Kidney (tissue), 14 donors: ENCODE results near the gene SIRPA. TPM values are rescaled to one million over a fixed set of nuclear protein-coding genes. Genes with fewer than 3 reads are reported as not detected.

Experiments used
- DNase-seq, 5 donors: peaks; one replicate each; pipeline ENCODE4 v3.0.0-alpha.2; 2013 to 2020
- FAIRE-seq: peaks from 2 replicates; lab custom pipeline; 2012; peaks lifted over from hg19 to GRCh38; lab: Jason Lieb, UNC
- H3K27ac ChIP-seq, 2 donors: one replicate each; pipeline ENCODE4 v1.7.0; 2013; ENCODE audit warnings: low read depth in 2 of 2, low read length in 2 of 2, inconsistent platforms in 1 of 2
- H3K27me3 ChIP-seq: one replicate; pipeline ENCODE4 v1.7.1; 2013; ENCODE audit warnings: low read length, inconsistent platforms; ENCODE audit not compliant: control insufficient read depth, insufficient read depth
- H3K36me3 ChIP-seq, 3 donors: one replicate each; pipeline versions ENCODE4 v1.7.0 to v1.7.1; 2013; ENCODE audit warnings: low read length in 3 of 3, control low read depth in 1 of 3, inconsistent platforms in 1 of 3; ENCODE audit not compliant: insufficient read depth in 3 of 3, control insufficient read depth in 2 of 3
- H3K4me1 ChIP-seq, 3 donors: one replicate each; pipeline versions ENCODE4 v1.7.0 to v1.7.1; 2013; ENCODE audit warnings: low read length in 3 of 3, inconsistent platforms in 1 of 3, low read depth in 1 of 3; ENCODE audit not compliant: control insufficient read depth in 2 of 3, insufficient read depth in 2 of 3
- H3K4me3 ChIP-seq, 3 donors: one replicate each; pipeline versions ENCODE4 v1.7.0 to v1.8.1; 2013; ENCODE audit warnings: low read length in 3 of 3, control low read depth in 1 of 3, inconsistent platforms in 1 of 3
- H3K9ac ChIP-seq, 3 donors: one replicate each; pipeline versions ENCODE4 v1.7.0 to v1.7.1; 2013; ENCODE audit warnings: low read length in 3 of 3, control low read depth in 1 of 3, inconsistent platforms in 1 of 3
- H3K9me3 ChIP-seq, 3 donors: one replicate each; pipeline versions ENCODE4 v1.7.0 to v1.7.1; 2013; ENCODE audit warnings: low read length in 3 of 3, control low read depth in 1 of 3, inconsistent platforms in 1 of 3; ENCODE audit not compliant: control insufficient read depth in 2 of 3, insufficient read depth in 1 of 3
- CTCF ChIP-seq: IDR thresholded peaks from 3 replicates; pipeline ENCODE4 v1.5.1; 2012; ENCODE audit warnings: mild to moderate bottlenecking, moderate library complexity, borderline replicate concordance; ENCODE audit not compliant: insufficient read depth; ENCODE audit errors: extremely low read depth
- intact Hi-C: fragments of 100-400 bp; cut with DNase I; formaldehyde crosslinking; loops from one replicate; pipeline ENCODE4 v1.11.1; 2022
- polyA plus RNA-seq: library from polyadenylated mRNA; stranded (reverse); fragments of 350-450 nt; fragmentation: Illumina TruSeq; extraction: RNeasy Lipid Tissue Mini Kit (QIAGEN cat#74804); gene quantifications from one replicate; pipeline ENCODE4 v1.2.3, GENCODE V29; 2014; ENCODE audit warnings: low read depth, low replicate concordance; ENCODE audit not compliant: insufficient read depth
- total RNA-seq: library from RNA; stranded (reverse); fragmentation: NEBNext Ultra II Directional; extraction: Animal tissue kit (Norgen Biotek cat#: 25700); gene quantifications from one replicate; pipeline ENCODE4 v1.2.1, GENCODE V29; 2021
- donor health status: control.
- donor health status: control.
- donor health status: control.
- donor health status: control.
- donor health status: control.
- donor health status: DM: yes; HTN: yes; CAD: no.
- donor health status: Normal renal cell carcinoma (clear cell type).

The SIRPA gene
- total and polyA plus RNA-seq, 2 donors from 2014 or later, result 24.7 to 46.6 TPM

- intact Hi-C loops, result no loop called here
- FAIRE-seq (no peak), DNase-seq (no peak)
- no peak for TF ChIP-seq CTCF
- Histone ChIP-seq H3K36me3 (no peaks in the 10 kb centered on the region), H3K27me3 (no peaks in the 10 kb centered on the region), H3K4me1 (peaks cover 0 to 2% (median 0%) of the 10 kb centered on the region in 3 donors), H3K27ac (no peak overlapping the region), H3K9ac (no peak overlapping the region), H3K4me3 (no peak overlapping the region), H3K9me3 (no peaks in the 10 kb centered on the region)
Measured at GRCh38 chr20:1905009-1905408, 9.8 kb downstream of the SIRPA start.

- DNase-seq (no peak), FAIRE-seq (no peak)
- H3K36me3 ChIP-seq, result no peaks in the 10 kb centered on the region
Measured at GRCh38 chr20:1905693-1906092, 10.5 kb downstream of the SIRPA start.

GRCh38 chr20:1906361-1907051, 11.3 kb downstream of the SIRPA start:
- Histone ChIP-seq H3K4me3 (no peak overlapping the region), H3K36me3 (no peaks in the 10 kb centered on the region), H3K9me3 (no peaks in the 10 kb centered on the region), H3K27ac (no peak overlapping the region), H3K4me1 (peaks cover 0 to 2% (median 0%) of the 10 kb centered on the region in 3 donors), H3K27me3 (no peaks in the 10 kb centered on the region), H3K9ac (no peak overlapping the region)
- TF ChIP-seq CTCF, result no peak
- no peak for DNase-seq
- FAIRE-seq, result no peak
- intact Hi-C loops, result no loop called here

More at GRCh38 chr20:1905693-1906092, 10.5 kb downstream of the SIRPA start:
- H3K4me3 ChIP-seq, result no peak overlapping the region
- TF ChIP-seq CTCF, result no peak
- H3K27ac ChIP-seq, result no peak overlapping the region
- no peaks in the 10 kb centered on the region for H3K27me3 ChIP-seq
- no peaks in the 10 kb centered on the region for H3K9me3 ChIP-seq
- H3K9ac ChIP-seq, result no peak overlapping the region
- intact Hi-C loops, result no loop called here
- peaks cover 0 to 2% (median 0%) of the 10 kb centered on the region in 3 donors for H3K4me1 ChIP-seq
